ENCODE data around the gene SLK. TPM values are rescaled to one million over a fixed set of nuclear protein-coding genes. Genes with fewer than 3 reads are reported as not detected.

Gene SLK
- total RNA-seq, 2 experiments from 2014 or later: 20.5 to 20.8 TPM

DNA sequence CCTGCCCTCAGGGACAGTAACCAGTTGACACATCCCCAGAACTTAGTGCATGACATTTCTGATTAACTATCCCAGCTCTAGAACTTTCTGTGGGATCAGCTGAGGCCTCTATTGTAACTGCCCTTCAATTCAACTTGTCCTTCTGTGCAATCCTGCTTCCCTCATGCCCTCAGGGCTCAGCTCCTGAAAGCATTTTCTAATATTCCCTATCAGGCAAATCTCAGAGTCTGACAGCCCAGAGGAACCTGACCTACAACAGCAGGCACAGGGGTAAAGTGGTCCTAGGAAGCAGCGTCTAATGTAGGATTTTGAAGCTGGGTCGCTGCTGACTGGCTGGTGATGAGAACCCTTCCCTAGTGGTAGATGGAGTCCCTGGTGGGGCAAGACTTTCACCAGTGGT, 35.3 kb upstream of the SLK start:
- Histone ChIP-seq H3K36me3 (ENCODE audit: insufficient read depth, low read length) (no peaks in the 10 kb centered on the region), H3K4me3 (ENCODE audit: low read length) (no peak overlapping the region), H3K27ac (ENCODE audit: low read depth in 1 of 2, low read length in 2 of 2) (no peak overlapping the region), H3K9me3 (ENCODE audit: control insufficient read depth in 1 of 2, insufficient read depth in 1 of 2, low read length in 2 of 2) (no peaks in the 10 kb centered on the region), H3K27me3 (ENCODE audit: control insufficient read depth in 1 of 2, insufficient read depth in 2 of 2, low read length in 2 of 2) (no peaks in the 10 kb centered on the region), H3K4me1 (ENCODE audit: insufficient read depth, low read length) (no peaks in the 10 kb centered on the region)
- CTCF ChIA-PET: interaction anchor here (0.6 kb wide), 1 partner anchor 199 kb away, joined by 3 read pairs; no protein-coding TSS in a partner anchor
- intact Hi-C loops (cut with DNase I, micrococcal nuclease): no loop called here
- POLR2A ChIA-PET: no interaction called here
- H3K36me3 Mint-ChIP-seq (ENCODE audit: low read depth): no peaks in the 10 kb centered on the region
- H3K4me1 Mint-ChIP-seq (ENCODE audit: low read depth): no peaks in the 10 kb centered on the region
- H3K4me3 Mint-ChIP-seq: no peak overlapping the region
- no peak overlapping the region for H3K27ac Mint-ChIP-seq
- no peaks in the 10 kb centered on the region for H3K9me3 Mint-ChIP-seq
- no peak for DNase-seq
- TF ChIP-seq CTCF (IDR thresholded peaks at IDR 0.05): no peak
- no peak for ATAC-seq (ENCODE audit: poor library complexity)
- H3K27me3 Mint-ChIP-seq: no peaks in the 10 kb centered on the region

DNA sequence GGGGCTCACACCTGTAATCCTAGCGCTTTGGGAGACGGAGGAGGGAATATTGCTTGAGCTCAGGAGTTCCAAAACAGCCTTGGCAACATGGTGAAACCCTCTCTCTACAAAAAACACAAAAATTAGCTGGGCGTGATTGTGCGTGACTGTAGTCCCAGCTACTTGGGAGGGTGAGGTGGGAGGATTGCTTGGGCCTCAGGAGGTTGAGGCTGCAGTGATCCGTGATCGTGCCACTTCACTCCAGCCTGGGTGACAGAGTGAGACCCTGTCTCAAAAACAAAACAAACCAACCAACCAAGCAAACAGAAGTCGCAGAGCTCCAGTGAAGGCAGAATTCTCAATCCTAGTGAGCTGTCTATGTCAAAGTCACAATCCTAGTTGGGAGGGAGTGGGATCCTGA, 34.7 kb upstream of the SLK start:
- no peaks in the 10 kb centered on the region for H3K4me1 ChIP-seq (ENCODE audit: insufficient read depth, low read length)
- Mint-ChIP-seq H3K9me3 (no peaks in the 10 kb centered on the region), H3K27me3 (no peaks in the 10 kb centered on the region), H3K27ac (no peak overlapping the region), H3K4me3 (no peak overlapping the region), H3K36me3 (ENCODE audit: low read depth) (no peaks in the 10 kb centered on the region), H3K4me1 (ENCODE audit: low read depth) (no peaks in the 10 kb centered on the region)
- H3K27ac ChIP-seq (ENCODE audit: low read depth in 1 of 2, low read length in 2 of 2): no peak overlapping the region
- DNase-seq (no peak), ATAC-seq (ENCODE audit: poor library complexity) (no peak)
- no peaks in the 10 kb centered on the region for H3K36me3 ChIP-seq (ENCODE audit: insufficient read depth, low read length)
- H3K4me3 ChIP-seq (ENCODE audit: low read length): no peak overlapping the region
- H3K27me3 ChIP-seq (ENCODE audit: control insufficient read depth in 1 of 2, insufficient read depth in 2 of 2, low read length in 2 of 2): no peaks in the 10 kb centered on the region
- intact Hi-C loops (cut with DNase I, micrococcal nuclease): no loop called here
- ChIA-PET POLR2A (no interaction called here), CTCF (no interaction called here)
- TF ChIP-seq CTCF (IDR thresholded peaks at IDR 0.05): no peak
- H3K9me3 ChIP-seq (ENCODE audit: control insufficient read depth in 1 of 2, insufficient read depth in 1 of 2, low read length in 2 of 2): no peaks in the 10 kb centered on the region

- no peaks in the 10 kb centered on the region for H3K27me3 Mint-ChIP-seq
- ATAC-seq (ENCODE audit: poor library complexity) (no peak), DNase-seq (no peak)
- no peaks in the 10 kb centered on the region for H3K9me3 ChIP-seq (ENCODE audit: control insufficient read depth in 1 of 2, insufficient read depth in 1 of 2, low read length in 2 of 2)
- H3K27ac ChIP-seq (ENCODE audit: low read depth in 1 of 2, low read length in 2 of 2): no peak overlapping the region
- intact Hi-C loops (cut with DNase I, micrococcal nuclease): no loop called here
- POLR2A ChIA-PET: no interaction called here
- H3K27me3 ChIP-seq (ENCODE audit: control insufficient read depth in 1 of 2, insufficient read depth in 2 of 2, low read length in 2 of 2): no peaks in the 10 kb centered on the region
- no peak for TF ChIP-seq CTCF (IDR thresholded peaks at IDR 0.05)
- CTCF ChIA-PET: no interaction called here
- no peak overlapping the region for H3K27ac Mint-ChIP-seq
- H3K4me3 Mint-ChIP-seq: no peak overlapping the region
- H3K4me1 ChIP-seq (ENCODE audit: insufficient read depth, low read length): no peaks in the 10 kb centered on the region
- H3K9me3 Mint-ChIP-seq: no peaks in the 10 kb centered on the region
- H3K4me1 Mint-ChIP-seq (ENCODE audit: low read depth): no peaks in the 10 kb centered on the region
- H3K4me3 ChIP-seq (ENCODE audit: low read length): no peak overlapping the region
- H3K36me3 ChIP-seq (ENCODE audit: insufficient read depth, low read length): no peaks in the 10 kb centered on the region
- H3K36me3 Mint-ChIP-seq (ENCODE audit: low read depth): no peaks in the 10 kb centered on the region
These were observed 34.0 kb upstream of the SLK start for GRCh38 chr10:103932971-103933370.
